GM19372 (cell line): ENCODE results near the gene TSHZ2.

Experiments used
- ATAC-seq: cut with Tn5 transposase; IDR thresholded peaks from one replicate; pipeline ENCODE4 v1.9.1; 2021; ENCODE audit warnings: mild to moderate bottlenecking, low read depth, moderate library complexity; ENCODE audit not compliant: unreplicated experiment

The TSHZ2 gene, protein sequence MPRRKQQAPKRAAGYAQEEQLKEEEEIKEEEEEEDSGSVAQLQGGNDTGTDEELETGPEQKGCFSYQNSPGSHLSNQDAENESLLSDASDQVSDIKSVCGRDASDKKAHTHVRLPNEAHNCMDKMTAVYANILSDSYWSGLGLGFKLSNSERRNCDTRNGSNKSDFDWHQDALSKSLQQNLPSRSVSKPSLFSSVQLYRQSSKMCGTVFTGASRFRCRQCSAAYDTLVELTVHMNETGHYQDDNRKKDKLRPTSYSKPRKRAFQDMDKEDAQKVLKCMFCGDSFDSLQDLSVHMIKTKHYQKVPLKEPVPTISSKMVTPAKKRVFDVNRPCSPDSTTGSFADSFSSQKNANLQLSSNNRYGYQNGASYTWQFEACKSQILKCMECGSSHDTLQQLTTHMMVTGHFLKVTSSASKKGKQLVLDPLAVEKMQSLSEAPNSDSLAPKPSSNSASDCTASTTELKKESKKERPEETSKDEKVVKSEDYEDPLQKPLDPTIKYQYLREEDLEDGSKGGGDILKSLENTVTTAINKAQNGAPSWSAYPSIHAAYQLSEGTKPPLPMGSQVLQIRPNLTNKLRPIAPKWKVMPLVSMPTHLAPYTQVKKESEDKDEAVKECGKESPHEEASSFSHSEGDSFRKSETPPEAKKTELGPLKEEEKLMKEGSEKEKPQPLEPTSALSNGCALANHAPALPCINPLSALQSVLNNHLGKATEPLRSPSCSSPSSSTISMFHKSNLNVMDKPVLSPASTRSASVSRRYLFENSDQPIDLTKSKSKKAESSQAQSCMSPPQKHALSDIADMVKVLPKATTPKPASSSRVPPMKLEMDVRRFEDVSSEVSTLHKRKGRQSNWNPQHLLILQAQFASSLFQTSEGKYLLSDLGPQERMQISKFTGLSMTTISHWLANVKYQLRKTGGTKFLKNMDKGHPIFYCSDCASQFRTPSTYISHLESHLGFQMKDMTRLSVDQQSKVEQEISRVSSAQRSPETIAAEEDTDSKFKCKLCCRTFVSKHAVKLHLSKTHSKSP (N-terminal part only)

DNA sequence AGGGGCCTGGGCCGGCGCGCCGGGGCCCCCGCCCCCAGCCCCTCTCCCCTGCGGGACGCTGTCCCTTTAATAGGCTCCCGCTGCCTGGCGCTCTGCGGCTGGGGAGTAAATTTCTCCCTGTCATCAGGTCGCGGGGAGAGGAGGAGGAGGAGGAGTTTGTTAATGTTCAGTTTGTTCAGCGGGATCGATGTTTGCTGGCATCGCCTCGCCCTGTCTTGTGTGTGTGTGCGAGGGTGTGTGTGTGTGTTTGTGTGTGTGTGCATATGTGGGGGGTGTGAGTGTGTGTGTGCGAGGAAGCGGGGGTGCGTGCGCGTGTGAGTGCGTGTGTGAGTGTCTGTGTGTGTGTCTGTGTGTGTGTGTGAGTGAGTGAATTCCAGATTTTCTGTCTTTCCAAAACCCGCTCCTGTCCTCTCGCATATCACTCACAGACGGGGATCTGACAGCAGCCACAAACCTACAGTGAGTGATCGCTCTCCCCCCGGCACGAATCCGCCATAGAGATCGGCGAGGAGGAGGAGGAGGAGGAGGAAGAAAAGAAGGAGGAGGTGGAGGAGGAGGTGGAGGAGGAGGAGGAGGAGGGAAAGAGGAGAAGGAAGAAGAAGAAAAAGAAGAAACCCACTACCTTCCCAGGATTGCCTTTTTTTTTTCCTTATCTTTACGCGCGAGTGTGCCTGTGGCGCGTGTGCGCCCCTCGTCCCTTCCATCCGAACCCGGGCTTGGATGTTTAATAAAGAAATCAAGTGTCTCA is at the start of gene TSHZ2:
TSHZ2 (plus strand) TSS at position 169 of the 748 bp plus-strand sequence. CDS start 936 bp downstream, outside the sequence.
- no peak for ATAC-seq

DNA sequence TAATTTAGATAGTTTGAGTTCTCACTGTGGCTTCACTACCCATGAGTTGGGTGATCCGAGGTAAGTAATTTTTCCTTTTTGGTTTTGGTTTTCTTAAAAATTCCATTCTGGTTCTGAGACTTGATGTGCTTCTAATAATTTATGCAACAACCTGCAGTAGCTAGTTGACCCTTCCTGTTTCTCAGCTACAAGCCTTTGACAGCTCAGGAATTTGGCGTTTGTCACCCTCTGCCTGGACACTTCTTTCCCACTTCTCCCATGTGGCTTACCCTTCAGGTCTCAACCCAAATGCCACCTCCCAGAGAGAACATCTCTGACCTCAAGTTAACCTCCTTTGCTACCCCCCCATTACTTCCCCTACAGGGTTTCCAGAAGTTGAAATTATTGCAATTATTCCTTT is 49.7 kb upstream of the TSHZ2 start:
- no peak for ATAC-seq

DNA sequence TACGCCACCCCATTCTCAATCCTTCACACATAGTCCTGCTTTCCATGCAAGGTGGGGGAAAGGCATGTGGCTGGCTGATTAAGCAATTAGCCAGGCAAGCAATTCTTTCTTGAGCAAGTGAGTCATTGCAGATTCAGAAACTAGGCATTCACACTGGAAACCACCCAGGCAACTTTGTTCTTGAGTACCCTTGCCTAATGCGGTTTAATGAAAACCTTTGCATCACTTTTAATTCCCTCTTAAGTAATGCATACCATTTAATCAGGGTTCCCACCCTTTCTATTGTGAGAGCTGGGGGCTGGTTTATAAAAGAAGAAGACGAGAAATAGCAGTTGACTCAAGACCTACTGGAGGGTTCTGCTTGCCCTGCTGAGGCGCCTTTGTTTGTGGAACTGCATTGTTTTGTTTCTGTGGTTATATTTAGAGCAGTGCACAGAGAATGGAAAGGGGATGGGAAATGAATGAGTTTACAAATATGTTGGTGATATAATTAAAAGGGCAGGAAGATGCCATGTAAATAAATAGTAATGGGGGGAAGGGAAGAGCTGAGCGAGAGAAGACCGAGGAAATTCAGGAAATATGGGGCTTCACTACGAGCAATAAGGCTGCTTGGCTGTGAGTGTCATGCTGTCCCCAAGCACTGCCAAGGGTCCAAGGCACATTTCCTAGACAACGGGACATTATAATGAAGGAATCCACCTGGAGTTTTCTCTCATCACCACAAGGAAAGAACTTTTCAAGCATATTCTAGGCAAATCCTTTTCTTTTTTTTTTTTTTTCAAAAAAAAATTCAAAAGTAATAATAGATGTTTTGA is 48.8 kb upstream of the TSHZ2 start:
- no peak for ATAC-seq

DNA sequence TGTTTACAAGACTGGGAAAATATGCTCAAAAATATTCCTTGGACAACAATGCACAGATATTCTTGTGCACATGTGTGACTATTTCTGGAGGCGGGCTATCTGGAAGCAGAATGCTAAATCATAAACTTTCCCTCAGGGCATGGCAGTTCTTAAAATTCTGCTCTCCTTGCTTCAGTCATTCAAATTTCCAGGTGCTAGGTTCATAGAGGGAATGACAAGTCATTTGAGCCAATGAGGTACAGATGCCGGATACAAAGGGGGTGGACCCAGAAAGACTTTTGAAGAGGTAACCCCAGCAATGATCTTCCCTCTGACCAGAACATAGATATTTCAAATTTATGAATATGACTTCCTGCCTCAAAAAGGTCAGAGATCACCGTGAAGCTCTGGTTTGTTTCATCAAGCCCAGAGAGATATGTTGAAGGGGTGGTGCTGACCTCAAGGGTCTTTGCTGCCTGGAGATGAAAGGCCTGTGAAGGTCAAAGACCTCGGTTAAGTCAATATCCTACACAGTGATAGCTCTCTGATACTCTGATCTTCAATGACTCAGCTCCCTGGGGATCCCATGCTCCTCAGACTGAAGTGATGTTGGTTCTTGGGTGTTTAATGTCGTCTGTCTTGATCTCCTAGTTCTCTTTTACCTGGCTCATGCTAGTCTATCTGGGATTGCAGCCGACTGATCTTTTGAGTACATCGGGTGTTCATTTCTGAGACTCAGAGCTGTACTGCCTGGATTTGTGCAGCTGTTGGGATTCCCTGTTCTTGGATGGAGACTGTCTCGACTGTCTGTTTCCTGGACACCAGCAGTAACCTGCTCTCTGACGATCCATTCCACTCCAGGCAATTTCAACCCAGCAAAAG is 47.5 kb upstream of the TSHZ2 start:
- no peak for ATAC-seq

DNA sequence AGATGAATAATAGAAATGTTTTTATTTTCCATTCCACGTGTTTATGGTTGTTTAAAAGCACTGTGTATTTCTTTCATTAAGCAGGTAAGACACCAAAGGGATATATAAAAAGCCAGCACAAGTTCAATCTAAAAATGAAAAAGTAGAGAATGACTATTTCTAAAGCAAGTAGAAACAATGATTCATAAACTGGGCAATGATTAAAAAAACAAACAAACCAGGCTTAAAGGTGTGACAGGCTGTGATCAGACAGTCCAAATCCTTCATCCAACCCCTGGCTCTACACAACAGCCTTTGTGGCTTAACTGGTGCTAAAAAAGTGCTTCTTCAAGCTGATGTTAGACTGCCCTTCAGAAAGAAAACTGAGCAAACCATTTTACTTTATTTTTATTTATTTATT is 45.7 kb upstream of the TSHZ2 start:
- no peak for ATAC-seq

DNA sequence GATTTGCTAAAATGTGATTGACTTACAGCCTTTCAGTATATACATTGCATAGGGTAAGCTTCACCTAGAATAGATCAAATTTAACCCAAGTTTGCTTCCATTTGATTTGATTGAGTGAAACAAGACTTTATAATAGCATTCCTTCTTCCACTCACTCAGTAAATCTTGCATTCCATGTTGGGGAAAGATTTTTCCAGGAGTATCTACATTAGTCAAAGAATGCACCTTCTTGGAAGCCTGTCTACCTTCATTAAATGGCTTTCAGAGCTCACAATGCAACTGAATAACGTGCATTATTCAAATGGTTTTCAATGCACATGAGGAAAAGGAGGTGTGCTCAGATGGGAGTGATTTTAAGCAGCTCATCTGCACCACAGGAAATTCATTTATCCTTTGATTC is 38.3 kb upstream of the TSHZ2 start:
- ATAC-seq = no peak

DNA sequence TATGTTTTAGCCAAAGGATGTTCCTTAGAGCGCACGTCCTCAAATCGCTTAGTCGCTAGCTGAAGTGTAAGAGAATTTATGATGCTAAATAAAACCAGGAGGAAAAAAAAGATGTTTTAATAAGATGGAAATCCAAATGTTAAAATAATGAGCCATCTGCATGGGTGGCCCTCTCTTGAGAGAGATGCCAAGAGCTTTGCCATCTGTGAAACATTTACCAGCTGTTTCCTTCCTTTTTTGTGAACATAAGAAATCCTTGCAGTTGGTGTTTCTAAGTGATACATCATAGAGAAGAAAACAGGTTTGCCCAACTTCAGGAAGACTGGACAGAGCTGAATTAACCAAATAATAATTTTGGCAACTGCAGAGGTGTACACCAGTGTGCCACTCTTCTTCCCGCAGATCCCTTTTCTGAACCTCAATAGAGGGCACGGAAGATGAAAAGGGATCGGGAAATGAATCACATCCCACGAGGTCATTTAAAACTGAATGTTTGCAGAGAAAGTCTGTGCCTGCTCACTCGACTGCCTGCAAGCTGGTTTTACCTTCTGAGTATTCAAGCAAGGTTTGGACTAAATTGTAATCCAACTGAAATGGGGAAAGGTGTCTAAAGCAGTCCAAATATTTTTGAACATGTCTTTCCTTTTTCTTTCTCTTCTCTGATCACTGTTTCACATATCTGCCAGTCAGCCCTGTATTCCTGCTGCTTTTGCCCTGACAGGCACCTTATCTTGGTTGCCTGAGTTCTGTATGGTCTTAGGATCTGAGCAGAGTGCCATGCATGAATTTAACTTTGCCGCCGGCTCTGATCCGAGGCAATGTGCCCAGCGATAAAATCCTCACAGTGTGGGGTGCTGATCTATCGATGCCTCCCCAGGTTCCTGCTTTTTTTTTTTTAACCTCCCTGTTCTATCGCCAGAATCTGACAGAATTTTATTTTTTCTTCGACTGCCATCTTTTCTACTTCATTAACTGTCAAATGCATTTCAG is 35.5 kb upstream of the TSHZ2 start:
- ATAC-seq = no peak

DNA sequence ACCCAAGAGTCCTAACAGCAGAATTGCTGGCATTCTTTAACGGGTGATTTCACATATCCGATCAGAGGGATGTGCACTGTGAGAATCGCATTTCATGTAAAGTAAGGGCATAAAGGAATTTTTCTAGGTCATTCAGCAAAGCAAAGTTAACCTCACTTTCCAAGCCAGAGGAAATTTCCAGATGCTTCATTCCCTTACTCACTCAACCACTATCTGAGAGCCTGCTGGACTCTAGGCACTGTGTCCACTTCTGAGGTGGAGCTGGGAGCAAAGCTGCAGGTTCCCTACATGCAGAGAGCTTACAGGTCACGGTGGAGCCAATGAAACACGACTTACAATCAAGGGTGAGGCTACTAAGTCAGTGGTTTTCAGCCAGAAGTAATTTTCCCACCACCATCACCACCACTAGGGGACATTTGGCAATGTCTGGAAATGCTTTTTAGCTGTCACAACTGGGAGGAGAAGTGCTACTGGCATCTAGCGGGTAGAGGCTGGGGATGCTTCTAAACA is 34.5 kb upstream of the TSHZ2 start:
- no peak for ATAC-seq

DNA sequence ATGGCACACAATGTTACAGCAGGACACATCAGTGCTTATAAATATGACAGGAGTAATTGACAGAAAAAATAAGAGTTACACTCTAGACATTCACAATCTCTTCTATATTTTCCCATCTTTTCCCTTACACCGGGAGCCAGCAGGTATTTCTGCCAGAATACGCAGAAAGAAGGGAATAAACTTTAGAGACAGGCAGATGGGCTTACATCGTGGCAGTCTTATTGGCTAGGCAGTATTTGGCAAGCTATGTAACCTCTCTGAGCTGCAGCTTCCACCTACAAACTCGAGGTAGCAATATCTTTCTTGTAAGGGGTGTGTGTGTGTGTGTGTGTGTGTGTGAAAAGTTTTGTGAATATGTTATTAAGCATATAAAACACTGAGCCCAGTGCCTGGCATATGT is 33.0 kb upstream of the TSHZ2 start:
- ATAC-seq = no peak

DNA sequence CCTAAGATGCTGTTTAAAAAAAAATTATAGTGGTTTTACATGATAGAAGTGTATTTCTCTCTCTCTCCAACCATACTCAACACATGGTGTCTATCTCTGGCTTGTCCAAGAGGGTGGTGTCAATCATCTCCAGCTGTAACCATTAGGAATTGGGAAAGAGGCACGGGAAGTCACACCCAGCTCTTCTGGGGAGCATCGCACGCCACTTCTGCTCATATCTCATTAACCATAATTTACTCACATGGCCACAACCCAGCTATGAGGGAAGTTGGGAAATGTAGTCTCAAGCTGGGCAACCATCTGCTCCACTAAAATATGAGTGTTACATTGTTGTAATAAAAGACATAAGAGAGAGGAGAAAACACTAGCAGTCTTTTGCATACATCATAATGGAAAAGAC is 30.4 kb upstream of the TSHZ2 start:
- ATAC-seq = no peak

DNA sequence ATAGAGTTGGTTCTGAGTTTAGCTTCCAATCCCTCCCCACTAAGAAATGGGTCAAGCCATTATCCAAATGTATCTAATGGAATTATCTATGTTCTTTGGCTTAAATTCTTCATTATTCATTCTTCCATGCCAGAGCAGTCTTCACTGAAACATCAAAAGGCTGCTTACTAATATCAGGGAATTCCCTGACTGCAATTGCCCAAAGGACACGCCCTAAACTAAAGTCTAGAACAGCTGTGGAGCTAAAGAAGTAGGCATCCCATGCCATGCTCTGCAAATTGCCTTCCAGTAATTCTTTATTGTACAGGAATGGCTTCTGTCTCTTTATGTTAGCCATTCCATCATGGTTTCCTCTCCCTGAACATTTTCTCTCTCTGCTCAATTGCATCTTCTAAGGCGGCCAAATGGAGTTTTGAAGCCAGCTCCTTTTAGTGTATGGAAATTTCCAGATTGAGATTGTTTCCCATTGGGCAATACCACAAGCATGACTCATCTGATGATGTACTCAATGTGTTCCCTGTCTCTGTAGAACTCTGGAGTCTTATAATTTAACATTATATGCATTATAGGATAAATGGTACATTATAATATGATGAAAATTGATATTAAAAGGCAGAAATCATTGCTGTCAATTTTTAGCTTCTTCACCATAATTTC is 28.8 kb upstream of the TSHZ2 start:
- no peak for ATAC-seq

DNA sequence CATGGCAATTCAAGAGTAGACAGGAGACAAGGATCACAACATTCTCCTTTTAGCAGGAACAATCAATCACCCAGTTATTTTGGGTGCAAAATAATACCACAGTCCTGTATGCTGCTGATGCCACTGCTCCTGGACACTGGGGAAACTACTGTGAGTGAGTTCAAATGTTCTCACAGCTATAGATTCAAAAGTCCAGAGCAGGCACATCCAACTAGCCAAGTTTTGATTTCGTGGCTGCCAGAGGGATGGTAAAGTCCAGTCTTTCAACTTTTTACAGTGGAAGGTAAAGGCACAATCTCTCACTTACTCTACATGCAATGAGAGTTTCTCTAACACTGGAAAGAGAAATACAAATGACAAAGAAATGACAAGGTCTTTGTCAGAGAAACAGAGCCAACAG is 26.9 kb upstream of the TSHZ2 start:
- no peak for ATAC-seq

DNA sequence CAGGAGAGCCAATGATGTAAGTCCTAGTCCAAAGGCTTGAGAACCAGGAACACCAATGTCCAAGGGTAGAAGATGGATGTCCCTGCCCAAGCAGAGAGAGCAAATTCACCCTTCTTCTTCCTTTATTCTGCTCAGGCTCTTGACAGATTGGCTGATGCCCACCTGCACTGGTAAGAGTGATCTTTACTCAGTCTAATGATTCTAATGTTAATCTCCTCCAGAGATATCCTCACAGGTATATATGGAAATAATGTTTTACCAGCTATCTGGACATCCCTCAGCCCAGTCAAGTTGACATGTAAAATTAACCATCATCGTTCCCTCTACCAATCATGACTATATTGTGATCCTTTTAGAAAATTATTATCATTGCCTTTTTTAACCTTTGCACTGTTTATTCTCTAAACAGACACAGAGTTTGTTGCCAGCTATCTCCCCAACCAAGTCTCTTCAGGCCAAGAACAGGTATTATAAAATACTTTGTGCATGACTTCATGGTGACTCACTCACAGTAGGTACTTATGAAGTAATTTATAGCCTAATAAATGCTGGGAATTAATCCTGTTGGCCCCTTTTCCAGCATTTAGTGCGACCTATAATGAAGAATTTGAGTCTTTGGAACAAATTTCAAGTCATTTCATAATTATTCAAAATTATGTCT is 26.2 kb upstream of the TSHZ2 start:
- ATAC-seq = no peak

DNA sequence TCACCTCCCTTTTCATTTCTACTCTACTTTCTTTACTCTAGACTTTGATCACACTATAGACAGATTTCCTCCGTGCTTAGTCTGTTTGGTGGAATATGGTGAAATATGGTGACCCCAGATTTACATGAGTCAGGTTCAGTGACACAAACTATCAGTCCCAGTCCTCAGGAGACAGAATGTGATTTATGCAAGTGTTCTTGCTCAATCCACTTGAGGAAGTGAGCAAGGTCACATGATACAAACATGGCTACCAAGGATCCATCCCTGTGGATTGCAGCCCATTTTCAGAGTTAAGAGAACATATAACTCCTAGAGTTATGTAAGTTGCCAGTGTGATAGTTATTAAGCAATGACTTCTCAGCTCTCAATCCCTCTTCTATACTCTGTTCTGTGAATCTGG is 23.7 kb upstream of the TSHZ2 start:
- no peak for ATAC-seq

DNA sequence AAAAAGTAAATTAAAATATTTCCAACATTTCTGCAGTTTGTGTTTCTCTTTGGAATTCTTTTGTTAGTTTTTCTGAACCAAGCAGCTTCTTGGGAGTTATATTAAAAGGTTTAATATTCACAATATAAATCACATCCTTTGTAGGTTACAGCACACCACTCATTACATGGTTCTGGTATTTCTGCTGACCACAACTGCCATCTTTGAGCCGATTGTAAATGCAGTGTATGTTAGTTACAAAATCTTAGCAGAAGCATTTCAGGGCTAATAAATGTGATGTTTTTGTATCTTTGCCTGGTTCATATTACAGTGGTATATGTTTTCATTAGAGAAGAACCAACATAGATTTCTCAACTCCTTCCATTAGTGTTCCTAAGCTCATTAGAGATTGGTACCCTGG is 19.1 kb upstream of the TSHZ2 start:
- ATAC-seq = no peak

DNA sequence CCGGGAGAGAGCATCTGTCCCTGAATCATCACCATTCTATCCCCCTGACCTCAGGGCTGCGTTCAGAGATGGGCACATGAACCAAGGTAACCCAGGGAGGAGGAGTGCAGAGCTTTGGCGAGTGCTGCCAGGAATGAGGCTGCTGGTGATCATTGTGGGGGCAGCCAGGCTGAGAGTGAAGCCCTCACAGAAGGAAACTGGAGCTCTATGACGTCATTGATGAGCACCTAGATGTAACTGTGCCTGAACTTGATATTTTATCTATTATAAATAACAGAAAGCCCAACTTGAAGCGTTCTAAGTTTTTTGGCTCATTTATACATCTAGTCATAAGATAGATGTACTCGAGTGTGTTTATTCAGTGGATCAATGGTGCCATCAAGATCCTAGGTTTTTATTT is 17.3 kb upstream of the TSHZ2 start:
- no peak for ATAC-seq

DNA sequence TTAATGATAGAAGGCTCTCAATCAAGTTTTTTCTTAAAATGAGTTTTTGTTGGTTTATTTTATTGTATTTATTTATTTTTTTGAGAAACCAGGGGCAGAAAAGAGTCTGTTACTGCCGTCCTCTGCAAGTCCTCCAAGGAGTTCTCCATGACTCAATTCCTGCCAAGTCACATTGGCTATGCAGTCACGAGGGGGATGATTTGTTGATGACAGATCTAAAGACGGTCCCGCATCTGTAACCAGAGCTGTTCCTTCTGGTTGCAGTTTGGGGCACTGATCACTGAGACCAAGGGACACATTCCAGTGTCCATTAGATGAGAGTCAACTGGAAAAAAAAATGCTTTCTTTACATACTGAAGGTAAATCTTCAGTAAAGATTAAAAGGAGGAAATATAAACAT is 13.9 kb upstream of the TSHZ2 start:
- ATAC-seq = no peak
